Measurements from ENCODE around the gene FIGN. TPM values are rescaled to one million over a fixed set of nuclear protein-coding genes. Genes with fewer than 3 reads are reported as not detected.

Gene FIGN
- total and polyA plus RNA-seq, 2 donors (not counting 1 experiment from before 2014, with no cell fraction given) = 1.5 to 1.6 TPM

DNA sequence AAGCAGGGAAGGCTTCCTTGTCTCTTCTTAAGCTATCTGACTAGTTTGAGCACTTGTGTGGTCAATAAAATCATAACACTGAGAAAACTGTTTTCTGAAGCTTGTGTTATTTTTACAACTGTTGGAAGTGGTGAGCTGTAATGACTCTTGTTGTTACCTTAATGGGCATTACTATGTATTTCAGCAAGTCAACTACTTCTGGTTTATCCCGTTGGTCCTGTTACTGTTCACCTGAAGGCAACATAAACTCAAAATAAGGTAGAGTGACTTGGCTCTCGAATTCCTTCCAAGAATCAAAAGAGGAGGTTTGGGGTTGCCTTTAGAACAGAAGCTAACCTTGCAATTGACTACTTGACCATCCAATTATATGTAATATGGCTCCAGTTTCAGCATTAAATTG, 23.2 kb upstream of the FIGN start:
- H3K27me3 ChIP-seq (ENCODE audit: control insufficient read depth, insufficient read depth, low read length) = no peaks in the 10 kb centered on the region
- no peak for TF ChIP-seq EZH2 (IDR thresholded peaks at IDR 0.05; ENCODE audit: low read length, missing control alignments)
- TF ChIP-seq, protein P1, sequence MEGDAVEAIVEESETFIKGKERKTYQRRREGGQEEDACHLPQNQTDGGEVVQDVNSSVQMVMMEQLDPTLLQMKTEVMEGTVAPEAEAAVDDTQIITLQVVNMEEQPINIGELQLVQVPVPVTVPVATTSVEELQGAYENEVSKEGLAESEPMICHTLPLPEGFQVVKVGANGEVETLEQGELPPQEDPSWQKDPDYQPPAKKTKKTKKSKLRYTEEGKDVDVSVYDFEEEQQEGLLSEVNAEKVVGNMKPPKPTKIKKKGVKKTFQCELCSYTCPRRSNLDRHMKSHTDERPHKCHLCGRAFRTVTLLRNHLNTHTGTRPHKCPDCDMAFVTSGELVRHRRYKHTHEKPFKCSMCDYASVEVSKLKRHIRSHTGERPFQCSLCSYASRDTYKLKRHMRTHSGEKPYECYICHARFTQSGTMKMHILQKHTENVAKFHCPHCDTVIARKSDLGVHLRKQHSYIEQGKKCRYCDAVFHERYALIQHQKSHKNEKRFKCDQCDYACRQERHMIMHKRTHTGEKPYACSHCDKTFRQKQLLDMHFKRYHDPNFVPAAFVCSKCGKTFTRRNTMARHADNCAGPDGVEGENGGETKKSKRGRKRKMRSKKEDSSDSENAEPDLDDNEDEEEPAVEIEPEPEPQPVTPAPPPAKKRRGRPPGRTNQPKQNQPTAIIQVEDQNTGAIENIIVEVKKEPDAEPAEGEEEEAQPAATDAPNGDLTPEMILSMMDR (conservative IDR thresholded peaks at IDR 0.05 in 1 of 2, IDR thresholded peaks at IDR 0.05 in 1 of 2; ENCODE audit: low read depth in 1 of 2, low read length in 2 of 2) = no peak
- H3K9me3 ChIP-seq (ENCODE audit: control insufficient read depth, insufficient read depth, low read depth, low read length) = no peaks in the 10 kb centered on the region
- H3K27ac ChIP-seq (ENCODE audit: insufficient read depth, low read length) = no peak overlapping the region
- H3K4me3 ChIP-seq (replicated peaks in 1 of 4; ENCODE audit: control extremely low read depth in 1 of 4, insufficient read depth in 1 of 4, low read depth in 3 of 4, low read length in 4 of 4) = no peak overlapping the region
- H3K9ac ChIP-seq (ENCODE audit: insufficient read depth, low read length) = no peak overlapping the region
- no peak overlapping the region for H3K4me2 ChIP-seq (ENCODE audit: extremely low read depth, insufficient read depth, low read length)
- H3K36me3 ChIP-seq (ENCODE audit: control insufficient read depth, insufficient read depth, low read length) = no peaks in the 10 kb centered on the region
- no peaks in the 10 kb centered on the region for H3K4me1 ChIP-seq (ENCODE audit: control insufficient read depth, extremely low read depth, insufficient read depth, low read length)
- H2AFZ ChIP-seq (ENCODE audit: low read length) = no peak overlapping the region
- H3K79me2 ChIP-seq (ENCODE audit: control insufficient read depth, insufficient read depth, low read length) = no peaks in the 10 kb centered on the region
- no peaks in the 10 kb centered on the region for H4K20me1 ChIP-seq (ENCODE audit: control insufficient read depth, extremely low read depth, insufficient read depth, low read length)
- DNase-seq (ENCODE audit: low read depth in 2 of 2) = no peak

DNA sequence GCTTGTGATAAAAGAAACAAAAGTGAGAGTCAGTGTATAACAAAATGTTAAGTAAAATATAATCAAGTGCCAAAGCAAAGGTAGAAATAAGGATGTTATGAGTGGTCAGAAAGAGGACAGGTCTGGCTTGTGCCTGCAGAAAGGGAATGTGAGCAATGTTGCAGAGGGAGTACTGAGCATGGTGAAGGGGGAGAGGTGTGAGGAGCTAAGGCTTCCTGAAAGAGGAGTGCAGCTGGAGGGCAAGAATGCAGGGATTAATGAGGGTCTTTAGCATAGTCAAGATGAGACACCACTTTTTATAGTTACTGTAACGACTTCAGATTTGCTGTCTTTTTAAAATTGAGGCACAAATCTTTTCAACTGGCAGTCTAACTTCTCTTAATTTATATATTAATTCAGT, 22.0 kb upstream of the FIGN start:
- no peak overlapping the region for H3K27ac ChIP-seq (ENCODE audit: insufficient read depth, low read length)
- no peaks in the 10 kb centered on the region for H3K9me3 ChIP-seq (ENCODE audit: control insufficient read depth, insufficient read depth, low read depth, low read length)
- H3K27me3 ChIP-seq (ENCODE audit: control insufficient read depth, insufficient read depth, low read length) = no peaks in the 10 kb centered on the region
- no peak overlapping the region for H3K4me3 ChIP-seq (replicated peaks in 1 of 4; ENCODE audit: control extremely low read depth in 1 of 4, insufficient read depth in 1 of 4, low read depth in 3 of 4, low read length in 4 of 4)
- no peak overlapping the region for H3K4me2 ChIP-seq (ENCODE audit: extremely low read depth, insufficient read depth, low read length)
- H3K36me3 ChIP-seq (ENCODE audit: control insufficient read depth, insufficient read depth, low read length) = no peaks in the 10 kb centered on the region
- no peaks in the 10 kb centered on the region for H3K4me1 ChIP-seq (ENCODE audit: control insufficient read depth, extremely low read depth, insufficient read depth, low read length)
- no peaks in the 10 kb centered on the region for H3K79me2 ChIP-seq (ENCODE audit: control insufficient read depth, insufficient read depth, low read length)
- DNase-seq (ENCODE audit: low read depth in 2 of 2) = no peak
- TF ChIP-seq, protein P1 (conservative IDR thresholded peaks at IDR 0.05 in 1 of 2, IDR thresholded peaks at IDR 0.05 in 1 of 2; ENCODE audit: low read depth in 1 of 2, low read length in 2 of 2) = no peak
- no peak for TF ChIP-seq EZH2 (IDR thresholded peaks at IDR 0.05; ENCODE audit: low read length, missing control alignments)
- no peak overlapping the region for H2AFZ ChIP-seq (ENCODE audit: low read length)
- no peaks in the 10 kb centered on the region for H4K20me1 ChIP-seq (ENCODE audit: control insufficient read depth, extremely low read depth, insufficient read depth, low read length)
- no peak overlapping the region for H3K9ac ChIP-seq (ENCODE audit: insufficient read depth, low read length)

DNA sequence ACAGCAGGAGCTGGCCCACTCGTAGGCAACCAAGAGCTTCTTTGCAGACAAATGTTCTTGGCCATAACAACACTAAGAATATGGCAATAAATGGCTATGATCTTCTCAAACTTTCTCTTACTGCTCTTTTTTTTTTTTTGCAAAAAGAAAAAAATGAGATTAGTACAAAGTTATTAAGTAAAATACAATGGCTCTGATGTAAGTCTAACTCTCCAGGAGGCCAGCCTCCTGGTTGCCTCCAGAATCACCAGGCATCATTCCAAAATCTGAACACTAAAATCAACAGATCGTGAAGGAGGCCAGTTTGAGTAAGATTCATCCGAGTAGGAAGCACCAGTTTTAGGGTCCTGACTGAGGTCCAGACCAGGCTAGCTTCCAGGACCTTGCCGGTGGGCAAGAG, 20.8 kb upstream of the FIGN start:
- Histone ChIP-seq H3K9ac (ENCODE audit: insufficient read depth, low read length) (no peak overlapping the region), H3K79me2 (ENCODE audit: control insufficient read depth, insufficient read depth, low read length) (no peaks in the 10 kb centered on the region), H3K27ac (ENCODE audit: insufficient read depth, low read length) (no peak overlapping the region), H2AFZ (ENCODE audit: low read length) (no peak overlapping the region), H3K36me3 (ENCODE audit: control insufficient read depth, insufficient read depth, low read length) (no peaks in the 10 kb centered on the region), H3K4me1 (ENCODE audit: control insufficient read depth, extremely low read depth, insufficient read depth, low read length) (no peaks in the 10 kb centered on the region), H3K4me2 (ENCODE audit: extremely low read depth, insufficient read depth, low read length) (no peak overlapping the region), H3K27me3 (ENCODE audit: control insufficient read depth, insufficient read depth, low read length) (no peaks in the 10 kb centered on the region), H3K4me3 (replicated peaks in 1 of 4; ENCODE audit: control extremely low read depth in 1 of 4, insufficient read depth in 1 of 4, low read depth in 3 of 4, low read length in 4 of 4) (no peak overlapping the region), H4K20me1 (ENCODE audit: control insufficient read depth, extremely low read depth, insufficient read depth, low read length) (no peaks in the 10 kb centered on the region), H3K9me3 (ENCODE audit: control insufficient read depth, insufficient read depth, low read depth, low read length) (no peaks in the 10 kb centered on the region)
- peak in 1 of 2 donors; percentile 9 for DNase-seq (ENCODE audit: low read depth in 2 of 2)
- TF ChIP-seq, protein P1 (conservative IDR thresholded peaks at IDR 0.05 in 1 of 2, IDR thresholded peaks at IDR 0.05 in 1 of 2; ENCODE audit: low read depth in 1 of 2, low read length in 2 of 2) = no peak
- TF ChIP-seq EZH2 (IDR thresholded peaks at IDR 0.05; ENCODE audit: low read length, missing control alignments) = no peak

Data from fibroblast of lung (primary cell).